SK-N-SH (cell line): ENCODE measurements around the gene RAB34.

Source experiments
- CHD2 ChIP-seq: fragments of 150-350 bp; IDR thresholded peaks from 2 replicates; pipeline ENCODE4 v1.6.1; 2018; ENCODE audit warnings: low read length; ENCODE audit not compliant: partially characterized antibody
- CTCF ChIP-seq: fragments of 200-600 bp; sonication (generic); IDR thresholded peaks from 2 replicates; pipeline ENCODE4 v1.6.1; 2017; ENCODE audit warnings: antibody characterized with exemption, mild to moderate bottlenecking, moderate library complexity
- EP300 ChIP-seq, 2 experiments: IDR thresholded peaks; 2 replicates each; pipeline versions ENCODE4 v1.4.0 to v1.6.1; 2012; ENCODE audit warnings: borderline replicate concordance in 1 of 2, low read depth in 1 of 2, low read length in 1 of 2
- EZH2phosphoT487 ChIP-seq: fragments of 200-600 bp; sonication (generic); IDR thresholded peaks from 2 replicates; pipeline ENCODE4 v1.6.1; 2017; ENCODE audit warnings: low read depth, mixed run types, mild to moderate bottlenecking, antibody characterized with exemption, moderate library complexity, borderline replicate concordance
- GATA2 ChIP-seq: sonication (generic); formaldehyde crosslinking; IDR thresholded peaks from 2 replicates; pipeline ENCODE4 v1.5.0; 2020; ENCODE audit warnings: mild to moderate bottlenecking, missing genetic modification reagents
- IRF3 ChIP-seq: fragments of 150-350 bp; IDR thresholded peaks from 2 replicates; pipeline ENCODE4 v1.6.1; 2016; ENCODE audit warnings: mild to moderate bottlenecking, low read depth, low read length
- JUND ChIP-seq: IDR thresholded peaks from 2 replicates; pipeline ENCODE4 v1.4.0; 2012
- MEF2A ChIP-seq: IDR thresholded peaks from 2 replicates; pipeline ENCODE4 v1.4.0; 2012; ENCODE audit warnings: low read depth, borderline replicate concordance
- RAD21 ChIP-seq: IDR thresholded peaks from 2 replicates; pipeline ENCODE4 v1.6.1; 2012; ENCODE audit warnings: mild to moderate bottlenecking, low read length
- REST ChIP-seq: IDR thresholded peaks from 2 replicates; pipeline ENCODE4 v1.6.1; 2012; ENCODE audit warnings: mild to moderate bottlenecking, low read depth, low read length, moderate library complexity
- SIN3A ChIP-seq: IDR thresholded peaks from 2 replicates; pipeline ENCODE4 v1.6.1; 2012; ENCODE audit warnings: low read depth, mild to moderate bottlenecking, low read length, moderate library complexity, borderline replicate concordance
- SMC3 ChIP-seq: IDR thresholded peaks from 2 replicates; pipeline ENCODE4 v1.6.1; 2012; ENCODE audit warnings: low read depth, low read length, improper control_type of control experiment
- USF2 ChIP-seq: fragments of 150-350 bp; IDR thresholded peaks from 2 replicates; pipeline ENCODE4 v1.6.1; 2017; ENCODE audit warnings: antibody characterized with exemption, low read length, low read depth, borderline replicate concordance
- TF ChIP-seq, protein P1 (sequence below): IDR thresholded peaks from 2 replicates; pipeline ENCODE4 v1.4.0; 2012; ENCODE audit warnings: low read depth

DNA sequence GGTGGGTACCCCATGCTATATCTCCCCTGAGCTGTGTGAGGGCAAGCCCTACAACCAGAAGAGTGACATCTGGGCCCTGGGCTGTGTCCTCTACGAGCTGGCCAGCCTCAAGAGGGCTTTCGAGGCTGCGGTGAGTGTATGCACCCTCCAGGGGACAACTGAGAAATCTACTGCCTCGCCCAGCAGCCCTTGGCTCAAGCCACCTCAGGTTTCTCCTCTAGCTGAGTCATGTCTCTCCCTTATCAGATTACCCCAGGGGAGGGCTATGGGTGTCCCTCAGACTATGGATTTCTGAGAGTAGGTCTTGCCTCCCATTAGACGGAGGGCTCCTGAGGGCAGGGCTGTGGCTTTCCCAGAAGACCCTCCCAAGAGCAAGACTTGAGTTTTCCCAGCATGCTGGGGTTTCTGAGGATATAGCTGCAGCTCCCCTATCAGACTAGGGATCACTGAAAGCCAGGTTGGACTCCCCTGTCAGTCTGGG is 17.6 kb upstream of the RAB34 start:
- TF ChIP-seq CTCF (no peak), RAD21 (no peak), CHD2 (no peak), EP300 (IDR thresholded peaks at IDR 0.05; ENCODE audit: borderline replicate concordance in 1 of 2, low read depth in 1 of 2, low read length in 1 of 2) (no peak), USF2 (no peak), MEF2A (no peak), SIN3A (no peak), JUND (no peak), EZH2phosphoT487 (no peak), IRF3 (no peak), GATA2 (CRISPR knock-in tag) (no peak), REST (no peak), SMC3 (no peak)
- TF ChIP-seq, protein P1, sequence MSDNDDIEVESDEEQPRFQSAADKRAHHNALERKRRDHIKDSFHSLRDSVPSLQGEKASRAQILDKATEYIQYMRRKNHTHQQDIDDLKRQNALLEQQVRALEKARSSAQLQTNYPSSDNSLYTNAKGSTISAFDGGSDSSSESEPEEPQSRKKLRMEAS = no peak
